ENCODE data around the gene PTCSC3.

PTCSC3 gene

DNA sequence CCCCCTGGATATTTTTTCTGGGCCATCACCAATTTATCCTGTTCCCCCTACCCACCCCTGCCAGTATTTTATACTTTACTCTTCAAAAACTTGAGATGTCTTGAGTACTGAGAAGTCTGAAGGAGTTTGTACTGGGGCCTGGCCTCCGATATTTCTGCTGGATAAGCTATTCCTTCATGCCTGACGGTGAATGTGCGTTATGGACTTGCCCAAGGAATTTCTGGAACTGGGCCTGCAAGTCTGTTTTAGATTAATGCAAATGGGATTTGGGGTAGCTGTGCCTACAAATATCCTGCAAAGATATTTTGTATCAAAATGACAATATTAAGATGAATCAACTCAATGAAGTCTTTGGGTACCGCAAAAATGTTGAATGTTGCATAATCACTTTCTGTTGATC lies at the start of gene PTCSC3:
PTCSC3 (minus strand) TSS at position 199 of the 400 bp plus-strand sequence.
- no peak for DNase-seq

DNA sequence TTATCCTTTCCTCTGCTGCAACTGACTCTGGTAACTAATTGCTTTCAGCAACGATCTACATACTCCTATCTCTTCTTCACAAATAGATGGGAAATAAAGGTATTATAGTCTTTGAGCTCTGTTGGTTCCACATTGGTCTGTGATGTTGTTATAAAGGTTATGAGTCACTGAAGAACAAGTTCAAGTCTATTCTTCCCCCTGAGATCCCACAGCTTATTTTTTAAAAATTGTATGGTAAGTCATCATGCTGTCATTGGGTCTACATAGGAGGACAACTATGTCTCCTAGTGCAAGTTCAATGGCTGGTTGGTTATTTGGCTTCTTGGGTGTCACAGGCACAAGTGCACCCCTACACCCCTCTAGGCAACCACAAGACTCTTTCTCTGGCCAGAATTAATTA lies 49.6 kb upstream of the PTCSC3 start:
- no peak for DNase-seq

DNA sequence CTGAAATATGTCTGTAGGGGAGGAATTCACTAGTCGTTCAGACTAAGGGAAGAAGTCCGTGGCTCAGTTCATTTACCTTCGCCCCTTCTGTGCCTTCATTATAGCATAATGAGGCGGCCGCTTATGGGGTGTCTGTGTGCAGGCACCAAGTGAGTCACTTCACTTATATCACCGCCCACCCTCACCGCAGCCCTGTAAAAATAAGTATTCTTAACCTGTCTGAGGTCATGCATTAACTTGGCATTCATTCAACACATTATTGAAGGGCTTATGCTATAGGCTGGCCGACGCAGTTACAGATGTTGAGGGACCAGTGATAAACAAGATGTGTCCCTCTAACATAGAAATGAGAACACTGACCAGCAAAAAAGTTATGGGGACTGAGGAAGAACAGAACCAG lies 47.7 kb upstream of the PTCSC3 start:
- no peak for DNase-seq

DNA sequence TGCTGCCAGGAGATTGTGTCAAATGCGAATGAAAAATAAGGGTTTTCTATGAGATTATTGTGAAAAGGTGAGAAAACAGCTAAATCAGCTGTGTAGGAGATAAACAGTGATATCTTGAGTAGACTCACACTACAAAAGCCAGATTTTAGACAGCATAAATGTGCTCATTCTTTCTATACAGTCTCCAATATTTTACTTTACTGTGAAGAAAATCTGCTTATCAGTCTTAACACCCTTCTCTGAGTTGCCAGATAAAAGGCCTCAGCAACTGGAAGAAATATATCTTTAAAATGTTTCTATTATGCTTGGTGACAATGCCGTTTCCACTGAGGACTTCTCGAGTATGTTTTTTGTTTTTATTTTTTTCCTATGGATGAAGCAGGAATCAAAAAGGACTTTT lies 47.0 kb upstream of the PTCSC3 start:
- no peak for DNase-seq

DNA sequence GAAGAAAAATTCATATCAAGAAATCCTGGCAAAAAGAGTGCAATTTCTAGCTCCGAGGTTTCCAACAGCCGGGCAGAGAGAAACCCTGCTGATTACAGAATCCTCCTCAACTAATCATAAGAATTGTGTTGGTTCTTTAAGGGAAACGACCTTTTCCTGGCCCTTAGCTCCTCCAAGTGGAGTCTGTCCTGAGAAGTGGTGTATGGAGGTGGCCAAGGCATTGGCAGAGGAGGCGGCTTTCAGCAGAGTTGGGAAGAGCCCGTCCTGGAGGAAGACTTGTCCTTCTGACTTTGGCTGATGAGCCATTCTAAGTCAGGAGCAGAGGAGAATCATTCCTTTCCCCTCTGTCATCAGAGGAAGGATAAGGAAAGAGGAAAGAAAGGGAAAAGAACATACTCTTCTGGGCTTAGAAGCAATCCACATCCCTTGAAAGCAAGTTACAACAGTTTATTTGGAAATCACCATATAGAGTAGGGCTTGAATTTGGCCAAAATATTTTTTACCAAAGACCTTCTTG lies 46.5 kb upstream of the PTCSC3 start:
- no peak for DNase-seq

DNA sequence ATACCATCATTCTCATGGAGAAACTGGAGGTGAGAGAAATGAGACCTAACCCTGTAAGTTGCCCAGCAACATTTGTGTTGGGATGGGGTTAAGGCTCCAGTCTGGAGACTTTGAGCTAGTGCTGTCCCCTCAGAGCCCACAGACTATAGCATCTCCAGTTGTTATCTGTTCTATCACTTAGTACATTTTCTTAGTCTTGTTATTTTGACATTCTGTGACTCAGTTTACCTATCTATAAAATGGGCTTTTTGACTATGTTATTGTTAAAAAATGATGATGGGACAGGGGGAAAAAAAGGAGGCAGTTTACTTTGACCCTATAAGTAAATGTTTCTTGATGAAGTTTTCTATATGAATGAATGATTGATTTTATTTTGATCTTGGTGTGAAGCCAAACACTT lies 45.8 kb upstream of the PTCSC3 start:
- DNase-seq = no peak

DNA sequence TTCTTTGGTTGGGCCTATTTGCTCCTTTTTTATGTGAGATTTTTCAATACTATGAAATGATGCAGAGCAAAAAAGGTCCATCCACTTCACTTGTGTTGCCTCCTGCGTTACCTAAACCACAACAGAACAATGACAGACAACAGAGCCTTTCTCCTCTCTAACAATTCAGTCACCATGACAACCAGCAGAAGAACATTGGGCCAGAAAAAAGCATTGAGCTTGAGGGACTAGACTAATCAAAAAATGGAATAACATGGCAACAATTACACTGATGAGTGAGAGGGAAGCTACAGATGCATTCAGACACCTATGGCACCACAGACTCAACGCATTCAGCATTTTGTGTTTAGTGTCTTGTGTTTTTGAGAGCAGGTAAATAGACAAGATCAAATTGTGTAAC lies 44.6 kb upstream of the PTCSC3 start:
- no peak for DNase-seq

DNA sequence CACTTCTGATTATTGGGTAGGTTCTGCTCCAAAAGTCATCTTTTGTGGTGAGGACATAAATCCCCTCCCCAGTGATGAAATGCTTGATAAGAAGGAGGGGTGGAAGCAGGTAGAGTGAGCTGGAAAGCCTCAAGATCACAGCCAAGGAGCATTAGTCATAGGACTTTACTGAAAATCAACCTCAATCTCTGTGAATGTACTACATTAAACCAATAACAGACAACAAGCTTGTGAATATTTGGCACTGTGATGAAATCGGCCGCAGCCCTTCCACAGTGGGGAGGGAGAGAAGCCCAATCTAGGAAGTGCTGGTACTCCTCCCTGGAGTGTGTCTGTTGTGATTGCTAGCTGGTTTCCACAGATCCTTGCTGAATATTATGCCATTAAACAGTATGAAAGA lies 41.2 kb upstream of the PTCSC3 start:
- DNase-seq = no peak

DNA sequence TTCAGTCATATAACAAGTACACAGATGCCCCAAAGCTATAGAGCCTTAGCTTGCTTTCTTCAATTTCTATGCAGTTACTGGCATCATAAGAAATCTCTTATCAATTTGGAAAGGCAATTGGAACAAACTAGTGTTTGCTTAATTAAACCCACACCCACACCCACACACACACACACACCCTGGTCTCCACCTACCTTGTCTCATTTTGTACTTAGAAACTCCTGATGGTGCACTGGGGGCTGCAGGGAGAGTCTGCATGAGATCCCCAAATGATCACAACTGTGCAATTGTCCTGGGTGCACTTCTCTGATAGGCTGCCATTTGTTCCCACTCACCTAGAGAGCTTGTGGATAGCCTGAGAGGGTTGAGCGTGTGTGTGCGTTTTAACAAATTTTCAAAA lies 40.5 kb upstream of the PTCSC3 start:
- DNase-seq = no peak

DNA sequence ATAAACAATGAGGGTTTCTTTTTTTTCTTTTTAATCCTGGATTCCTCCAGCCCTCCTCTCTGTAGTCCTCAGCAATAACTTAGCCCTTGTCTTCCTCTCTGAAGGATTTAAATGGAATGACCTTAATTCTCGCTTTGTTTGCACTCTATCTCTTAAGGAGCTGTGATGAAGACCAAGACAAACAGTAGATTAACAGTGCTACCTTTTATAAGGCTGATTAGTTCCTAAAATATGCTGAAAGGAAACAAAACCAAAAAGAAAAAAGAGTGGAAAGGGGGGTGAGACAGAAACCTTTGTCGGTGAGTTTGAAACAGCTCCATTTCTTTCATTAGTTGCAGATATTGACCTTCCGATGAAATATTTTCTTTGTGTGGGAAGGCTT lies 38.7 kb upstream of the PTCSC3 start:
- no peak for DNase-seq

DNA sequence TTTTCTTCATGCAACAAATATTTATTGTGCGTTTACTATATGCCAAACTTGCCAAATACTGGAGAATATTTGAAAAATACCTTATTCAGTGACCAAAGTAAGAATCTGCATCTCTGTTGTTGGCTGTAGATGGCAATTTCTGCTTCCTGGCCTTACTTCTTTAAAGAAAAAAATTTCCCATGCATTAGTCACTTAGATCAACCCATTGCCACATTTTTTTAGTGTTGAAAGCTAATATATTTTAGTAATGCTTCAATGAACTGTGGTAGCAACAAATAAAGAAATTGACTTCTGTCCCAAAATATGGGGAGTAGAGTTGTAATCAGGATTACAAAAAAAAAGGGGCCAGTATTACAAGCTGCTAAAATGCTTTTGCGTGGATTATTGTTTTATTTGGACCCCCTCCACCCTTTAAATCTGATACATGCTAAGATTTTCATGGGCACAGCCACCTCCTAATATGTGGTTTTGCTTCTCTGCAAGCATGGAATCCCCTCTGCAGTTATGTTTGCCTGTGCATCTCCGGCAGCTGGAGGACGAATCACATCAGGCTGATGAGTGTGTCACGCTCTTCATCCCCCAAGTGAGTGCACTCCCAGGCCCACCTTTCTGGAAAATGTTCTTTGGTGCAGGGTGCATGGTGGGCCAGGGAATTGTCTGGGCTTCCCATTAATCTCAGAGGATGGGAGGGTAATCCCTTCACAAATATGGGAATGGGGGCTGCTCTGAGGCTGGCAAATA lies 38.1 kb upstream of the PTCSC3 start:
- no peak for DNase-seq

DNA sequence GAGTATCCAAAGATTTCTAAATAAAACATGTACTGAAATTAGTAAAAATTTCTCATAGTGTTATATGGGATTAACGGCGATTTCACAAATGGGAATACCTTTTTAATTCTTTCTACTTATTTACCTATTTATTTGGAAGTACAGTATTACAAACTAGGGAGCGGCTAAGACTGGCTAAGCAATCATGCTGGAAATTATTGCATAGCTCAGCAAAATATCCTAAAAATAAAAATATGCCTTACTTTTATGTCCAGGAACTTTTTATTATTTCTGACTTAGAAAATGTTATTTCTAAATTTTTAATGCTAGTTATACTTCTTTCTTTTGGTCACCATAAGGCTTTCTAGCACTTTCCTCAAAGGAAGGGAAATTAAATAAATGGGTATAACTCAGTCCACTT lies 36.5 kb upstream of the PTCSC3 start:
- DNase-seq = no peak

DNA sequence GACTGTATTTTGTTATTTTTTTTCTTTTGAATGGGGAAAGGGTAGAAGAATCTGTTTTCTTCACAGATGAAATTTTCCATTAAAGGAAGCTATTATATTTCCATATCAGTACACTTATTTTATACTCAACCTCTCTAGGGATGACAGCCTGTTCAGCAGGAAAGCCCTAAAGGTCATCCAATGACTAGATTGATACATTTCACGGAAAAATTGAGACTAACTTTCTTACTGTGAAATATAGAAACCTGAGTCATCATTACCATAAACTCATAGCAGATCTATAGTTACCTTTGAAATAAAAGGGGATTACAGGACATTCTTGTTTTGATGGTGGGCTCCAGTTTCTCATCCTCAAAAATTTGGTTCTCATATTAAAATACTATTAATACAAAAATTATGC lies 36.1 kb upstream of the PTCSC3 start:
- DNase-seq = no peak

DNA sequence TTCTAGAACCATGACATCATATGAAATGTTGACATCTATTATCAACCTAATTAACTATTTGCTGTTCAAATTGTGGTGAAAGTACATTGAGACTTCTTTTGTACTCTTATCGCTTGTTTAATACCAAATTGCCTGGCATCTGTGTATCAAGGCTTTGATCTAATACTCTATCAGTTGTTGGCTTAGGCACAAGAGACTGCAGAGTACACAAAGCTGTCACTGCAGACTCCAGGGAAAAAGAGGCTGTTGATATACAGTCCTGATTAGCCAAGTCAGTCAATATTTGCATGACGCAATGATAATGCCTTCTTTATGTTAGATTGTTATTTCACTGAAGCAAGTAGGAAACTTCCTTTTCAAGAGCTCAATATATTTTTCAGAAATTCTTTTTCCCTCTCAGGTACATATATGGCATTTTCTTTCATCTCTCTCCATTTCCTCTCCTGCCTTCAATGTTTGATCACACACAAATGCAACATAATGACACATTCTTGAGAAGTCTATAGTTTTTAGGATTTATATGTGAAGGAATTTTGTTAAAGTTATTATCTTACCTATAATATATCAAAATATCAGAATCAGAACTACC lies 32.3 kb upstream of the PTCSC3 start:
- DNase-seq = no peak

DNA sequence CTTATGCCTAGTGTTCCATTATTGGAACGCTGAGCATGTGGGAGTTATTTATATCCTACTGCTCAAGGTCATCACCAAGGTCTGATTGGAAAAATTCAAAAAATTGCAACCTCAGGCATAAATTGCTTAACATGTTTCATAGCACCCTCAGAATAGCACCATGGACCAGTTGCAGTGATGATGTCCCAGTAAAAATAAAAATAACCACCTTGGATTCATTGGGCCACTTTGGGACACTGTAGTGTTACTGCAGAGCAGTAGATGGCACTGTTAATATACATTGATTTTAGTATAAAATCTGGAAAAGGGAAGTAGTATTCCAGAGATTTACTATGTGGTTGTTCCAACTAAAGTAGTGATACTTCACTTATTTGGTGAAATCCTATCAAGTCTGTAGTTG lies 31.0 kb upstream of the PTCSC3 start:
- DNase-seq = peak in 1 of 2 experiments; percentile 57

DNA sequence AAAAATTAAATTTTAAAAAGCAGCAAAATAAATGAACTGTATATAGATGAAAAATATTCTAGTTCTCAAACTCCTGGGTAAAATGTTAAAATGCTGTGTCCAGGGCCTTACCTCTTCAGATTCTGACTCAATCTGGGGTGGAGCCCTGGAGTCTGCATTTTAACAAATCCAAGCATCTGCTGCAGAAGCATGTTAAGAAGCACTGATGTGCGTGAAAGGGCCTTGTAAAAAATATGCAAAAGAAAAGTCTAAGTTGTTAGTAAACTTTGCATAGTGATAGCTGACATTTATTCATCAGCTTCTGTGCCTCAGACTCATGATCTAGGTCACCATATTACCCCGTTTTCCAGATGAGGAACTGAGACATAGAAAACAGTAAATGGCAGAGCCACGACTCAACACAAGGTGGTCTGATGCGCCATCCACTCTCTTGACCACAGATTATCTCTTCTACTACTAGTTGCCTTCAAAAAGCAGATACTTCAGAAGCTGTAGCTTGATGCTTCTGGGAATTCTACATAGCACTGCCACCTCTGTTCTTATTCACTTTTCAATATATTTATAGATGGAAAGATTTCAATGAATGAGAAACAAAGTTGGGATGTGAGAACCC lies 28.0 kb upstream of the PTCSC3 start:
- DNase-seq = no peak

DNA sequence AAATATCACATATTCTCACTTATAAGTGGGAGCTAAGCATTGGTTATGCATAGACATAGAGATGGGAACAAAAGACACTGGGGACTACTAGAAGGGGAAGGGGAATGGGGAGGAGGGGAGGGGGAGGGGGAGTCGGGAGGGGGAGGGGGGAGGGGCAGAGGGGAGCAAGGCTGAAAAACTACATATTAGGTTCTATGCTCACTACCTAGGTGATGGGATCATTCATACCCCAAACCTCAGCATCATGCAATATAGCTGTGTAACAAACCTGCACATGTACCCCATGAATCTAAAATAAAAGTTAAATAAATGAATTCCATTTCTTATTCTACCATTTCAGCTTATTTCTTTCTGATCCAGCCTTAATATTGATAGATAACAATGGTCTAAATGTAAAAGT lies 21.9 kb upstream of the PTCSC3 start:
- DNase-seq = no peak

DNA sequence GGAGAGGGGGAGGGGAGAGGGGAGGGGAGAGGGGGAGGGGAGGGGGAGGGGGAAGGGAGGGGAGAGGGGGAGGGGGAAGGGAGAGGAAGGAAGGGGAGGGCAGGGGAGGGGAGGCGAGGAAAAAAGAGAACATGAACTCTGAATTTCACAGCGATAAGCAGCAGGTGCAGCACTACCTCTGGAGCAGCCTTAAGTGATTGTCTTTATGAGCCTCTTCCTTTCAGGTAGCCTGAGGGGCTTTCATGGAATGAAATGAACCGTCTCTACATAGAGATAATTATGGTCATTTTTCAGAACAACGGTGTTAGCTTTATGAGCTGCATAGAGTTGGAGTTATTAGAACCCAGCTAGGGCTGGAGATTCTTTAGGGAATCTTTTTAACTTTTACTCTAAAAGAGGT lies 18.1 kb upstream of the PTCSC3 start:
- no peak for DNase-seq

DNA sequence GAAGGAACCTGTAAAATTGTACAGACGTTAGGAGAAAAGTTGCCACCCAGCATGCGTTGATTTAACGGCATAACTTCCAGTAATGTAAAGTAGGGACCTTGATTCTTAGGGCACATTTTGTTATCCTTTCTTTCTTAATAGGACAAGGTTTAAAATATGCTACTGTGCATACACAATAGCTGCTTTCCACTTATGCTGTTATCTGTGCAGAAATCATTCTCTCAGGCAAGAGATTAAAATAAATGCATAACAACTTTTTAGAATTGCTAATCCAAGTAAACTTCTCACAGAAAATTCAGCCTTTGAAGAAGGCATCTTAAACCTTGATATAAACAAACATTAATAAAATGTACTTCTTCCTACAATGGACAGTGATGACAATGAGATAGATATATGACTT lies 16.0 kb upstream of the PTCSC3 start:
- no peak for DNase-seq

DNA sequence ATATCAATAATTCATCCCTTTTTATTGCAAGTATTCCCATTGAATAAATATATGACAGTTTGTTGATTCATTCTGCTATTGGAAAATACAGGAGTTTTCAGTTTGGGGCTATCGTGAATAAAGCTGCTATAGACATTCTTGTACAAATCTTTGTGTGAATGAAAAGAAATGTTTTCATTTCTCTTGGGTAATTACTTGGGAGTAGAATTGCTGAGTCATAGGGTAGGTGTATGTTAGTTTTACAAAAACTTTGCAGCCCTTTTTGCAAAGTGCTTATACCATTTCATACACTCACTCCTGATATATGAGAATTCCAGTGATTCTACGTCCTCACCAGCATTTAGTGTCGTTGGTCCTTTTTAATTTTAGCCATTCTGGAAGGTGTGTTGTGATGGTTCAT lies 6.9 kb upstream of the PTCSC3 start:
- no peak for DNase-seq

DNA sequence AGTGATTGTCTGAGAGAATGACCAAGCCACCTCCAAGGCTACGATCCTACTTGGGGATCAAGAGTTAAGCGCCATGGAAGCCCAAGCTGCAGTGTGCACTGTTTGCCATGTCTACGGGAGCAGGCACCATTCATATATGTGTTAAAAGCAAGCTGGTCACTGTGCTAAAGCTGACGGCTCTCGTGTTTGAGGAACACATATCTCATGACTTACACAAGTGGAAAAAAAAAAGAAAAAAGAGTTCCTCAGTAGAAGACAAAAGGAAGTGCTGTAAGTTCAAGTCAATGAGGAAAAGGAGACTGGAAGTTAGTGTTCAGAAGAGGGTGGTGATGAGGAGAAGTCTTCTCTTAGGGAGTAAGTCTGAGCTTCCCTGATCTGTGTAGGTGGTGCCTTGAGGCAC lies 4.9 kb upstream of the PTCSC3 start:
- no peak for DNase-seq

DNA sequence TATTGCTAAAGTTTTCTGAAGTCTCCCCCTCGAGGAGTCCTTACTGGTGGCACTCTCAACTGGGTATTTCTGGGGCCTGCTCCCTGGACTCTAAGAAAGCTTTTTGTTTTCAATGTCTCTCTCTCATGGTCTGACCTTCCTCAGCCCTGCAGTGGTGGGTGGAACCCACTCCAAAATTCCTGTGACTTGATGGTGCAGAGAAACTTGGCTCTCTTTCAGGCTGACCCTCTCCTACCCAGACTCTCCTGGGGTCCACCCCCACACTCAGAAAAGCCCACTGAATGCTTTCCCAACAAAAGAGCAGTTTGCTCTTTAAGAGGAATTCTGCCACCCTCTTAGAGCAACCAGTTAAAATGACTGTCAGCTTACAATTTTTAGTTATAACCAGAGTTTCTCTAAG lies 967 bp upstream of the PTCSC3 start:
- DNase-seq = no peak

DNA sequence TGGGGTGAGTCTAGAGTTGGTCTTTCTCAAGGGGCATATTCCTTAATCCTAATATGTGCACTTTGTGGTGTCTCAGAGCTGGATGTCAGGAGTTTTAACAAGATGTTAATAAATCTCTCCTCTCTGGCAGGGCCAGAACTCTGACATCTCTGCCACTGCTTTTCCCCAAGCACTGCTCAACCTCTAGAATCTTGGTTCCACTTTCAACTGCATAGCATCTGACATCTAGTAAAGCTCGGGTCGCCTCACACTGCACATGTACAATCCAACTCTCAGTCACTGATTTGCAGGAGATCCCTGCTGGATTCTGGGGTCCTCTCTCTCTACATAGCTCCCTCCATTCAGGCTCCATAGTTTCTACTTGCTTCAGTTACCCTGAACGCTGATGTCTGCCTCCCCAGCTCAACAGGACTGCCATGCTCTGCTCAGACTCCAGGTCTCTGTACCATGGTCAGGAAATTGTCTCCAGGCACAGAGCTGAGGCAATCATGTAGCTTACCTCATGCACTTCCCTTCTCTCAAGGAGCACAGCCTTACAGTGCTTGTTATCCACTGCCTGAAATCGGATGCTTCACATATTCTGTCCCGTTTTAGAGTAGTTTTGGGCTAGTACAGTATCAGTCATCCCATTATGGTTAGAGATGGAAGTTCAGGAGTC lies 1.6 kb downstream of the PTCSC3 start:
- no peak for DNase-seq

DNA sequence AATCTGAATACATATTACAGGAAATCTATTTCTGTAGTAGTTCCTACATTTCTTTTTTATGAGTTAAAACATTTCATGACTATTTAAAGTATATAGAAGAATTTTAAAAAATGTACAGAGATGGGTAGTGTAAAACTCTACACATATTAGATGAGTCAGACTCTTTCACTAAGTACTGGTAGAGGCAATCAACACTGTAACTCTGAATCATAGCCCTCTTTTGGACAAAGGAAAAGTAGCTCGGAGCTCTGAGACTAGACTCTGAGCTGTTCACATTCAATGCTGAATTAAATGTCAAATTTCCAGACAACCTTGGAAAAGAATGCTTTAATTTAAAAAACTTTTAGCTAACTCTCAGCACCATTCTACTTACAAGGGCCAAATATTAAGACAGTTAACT lies 3.4 kb downstream of the PTCSC3 start:
- DNase-seq = no peak
